ENCODE data around the gene SLC7A6.

The SLC7A6 gene

GRCh38 chr16:68310774-68311511, 46.6 kb downstream of the SLC7A6 start, which contains the start of the genes PRMT7 and SLC7A6OS:
Gene PRMT7, plus strand, starts transcription at chr16:68311019. Its CDS starts 4,961 bp downstream, at chr16:68315980.
Gene SLC7A6OS, minus strand, starts transcription at chr16:68310946. Its CDS starts 20 bp downstream, at chr16:68310926.
- DNase-seq = peak; percentile 96

GRCh38 chr16:68313116-68313515, 48.8 kb downstream of the SLC7A6 start:
- no peak for DNase-seq

GRCh38 chr16:68319185-68319908, 55.0 kb downstream of the SLC7A6 start:
- peak; percentile 71 for DNase-seq

GRCh38 chr16:68324336-68324735, 60.0 kb downstream of the SLC7A6 start:
- no peak for DNase-seq

- DNase-seq = no peak
Observed at GRCh38 chr16:68324780-68325357, 60.5 kb downstream of the SLC7A6 start.

- DNase-seq = peak; percentile 84
Observed at GRCh38 chr16:68328151-68328859, 64.0 kb downstream of the SLC7A6 start.

- DNase-seq = no peak
Observed at GRCh38 chr16:68328860-68329390, 64.6 kb downstream of the SLC7A6 start.

- DNase-seq = no peak
Observed at GRCh38 chr16:68331879-68332410, 67.6 kb downstream of the SLC7A6 start.

GRCh38 chr16:68332411-68333121, 68.2 kb downstream of the SLC7A6 start:
- no peak for DNase-seq

- DNase-seq = no peak
Observed at GRCh38 chr16:68335175-68335574, 70.8 kb downstream of the SLC7A6 start.

GRCh38 chr16:68338326-68339119, 74.2 kb downstream of the SLC7A6 start:
- no peak for DNase-seq

GRCh38 chr16:68339214-68339613, 74.9 kb downstream of the SLC7A6 start:
- no peak for DNase-seq

- DNase-seq = no peak
Observed at GRCh38 chr16:68342620-68343019, 78.3 kb downstream of the SLC7A6 start.

GRCh38 chr16:68343137-68343536, 78.8 kb downstream of the SLC7A6 start:
- no peak for DNase-seq

- no peak for DNase-seq
Observed at GRCh38 chr16:68344252-68344651, 79.9 kb downstream of the SLC7A6 start.

GRCh38 chr16:68345351-68345810, 81.1 kb downstream of the SLC7A6 start:
- no peak for DNase-seq

- no peak for DNase-seq
Observed at GRCh38 chr16:68345958-68346635, 81.8 kb downstream of the SLC7A6 start.

GRCh38 chr16:68346892-68347480, 82.7 kb downstream of the SLC7A6 start:
- DNase-seq = no peak

- DNase-seq = no peak
Observed at GRCh38 chr16:68347605-68348004, 83.3 kb downstream of the SLC7A6 start.
